Thyroid gland (tissue), 4 donors: ENCODE results near the gene EPPIN. TPM values are rescaled to one million over a fixed set of nuclear protein-coding genes. Genes with fewer than 3 reads are reported as not detected.

Source experiments
- DNase-seq, 2 donors: peaks; one replicate each; pipeline ENCODE4 v3.0.0-alpha.2; 2019
- H3K27ac ChIP-seq, 3 donors: fragments of 200-600 bp; sonication (generic); 1 replicate in 2 of 3; 2 replicates in 1 of 3; pipeline ENCODE4 v1.5.1; 2016 to 2019; ENCODE audit warnings: mild to moderate bottlenecking in 1 of 3, moderate library complexity in 1 of 3
- H3K27me3 ChIP-seq: fragments of 200-600 bp; sonication (generic); one replicate; pipeline ENCODE4 v1.5.1; 2019
- H3K36me3 ChIP-seq, 2 donors: fragments of 200-600 bp; sonication (generic); one replicate each; pipeline ENCODE4 v1.5.1; 2016 to 2019
- H3K4me1 ChIP-seq, 2 donors: fragments of 200-600 bp; sonication (generic); one replicate each; pipeline ENCODE4 v1.5.1; 2017 to 2019
- H3K4me3 ChIP-seq, 3 donors: fragments of 200-600 bp; sonication (generic); replicated peaks in 1 of 3; 1 replicate in 2 of 3; 2 replicates in 1 of 3; pipeline ENCODE4 v1.5.1; 2016; ENCODE audit warnings: mild to moderate bottlenecking in 1 of 3
- H3K9me3 ChIP-seq: fragments of 200-600 bp; sonication (generic); one replicate; pipeline ENCODE4 v1.5.1; 2017
- CTCF ChIP-seq, 6 experiments: fragments of 200-600 bp in 3 of 6; fragments of 450-650 bp in 3 of 6; sonication (generic) in 3 of 6; IDR thresholded peaks; one replicate each; pipeline ENCODE4 v1.5.1; 2016 to 2019; ENCODE audit warnings: antibody characterized with exemption in 6 of 6, mild to moderate bottlenecking in 2 of 6, inconsistent platforms in 1 of 6, moderate library complexity in 1 of 6
- POLR2A ChIP-seq, 2 donors: fragments of 450-650 bp; IDR thresholded peaks; one replicate each; pipeline ENCODE4 v1.6.1; 2017; ENCODE audit warnings: antibody characterized with exemption in 2 of 2, mild to moderate bottlenecking in 2 of 2, moderate library complexity in 1 of 2
- WGBS, 2 donors: methylation state at CpG; one replicate each; pipeline ENCODE4 v1.1.5; 2017; 5-methylcytosine and 5-hydroxymethylcytosine counted together
- intact Hi-C: fragments of 100-400 bp; cut with DNase I; formaldehyde crosslinking; loops from one replicate; pipeline ENCODE4 v1.15.1; 2023
- total RNA-seq, 4 donors: library from RNA; depleted of rRNA; stranded (reverse); fragments of >200 nt; gene quantifications; one replicate each; pipeline ENCODE4 v1.2.3, GENCODE V29; 2016

Gene EPPIN
- total RNA-seq, 4 donors from 2014 or later, result 0.45 to 4.2 (median 1.7) TPM

- DNase-seq, result no peak
- no peaks in the 10 kb centered on the region for H3K9me3 ChIP-seq
- H3K4me3 ChIP-seq, result no peak overlapping the region
- intact Hi-C loops, result no loop called here
- H3K4me1 ChIP-seq, result no peaks in the 10 kb centered on the region
- no peaks in the 10 kb centered on the region for H3K36me3 ChIP-seq
- 88% methylated on average over 5 of the region's 5 CpGs for WGBS, 2 donors
- peaks cover 4% of the 10 kb centered on the region for H3K27me3 ChIP-seq
- no peak overlapping the region for H3K27ac ChIP-seq
- TF ChIP-seq POLR2A (IDR thresholded peaks at IDR 0.05) (no peak), CTCF (IDR thresholded peaks at IDR 0.05) (no peak)
These were observed 40.0 kb downstream of the EPPIN start for GRCh38 chr20:45507011-45507820.

- Histone ChIP-seq H3K4me1 (no peaks in the 10 kb centered on the region), H3K27me3 (peaks cover 4% of the 10 kb centered on the region), H3K27ac (no peak overlapping the region), H3K9me3 (no peaks in the 10 kb centered on the region), H3K36me3 (no peaks in the 10 kb centered on the region), H3K4me3 (no peak overlapping the region)
- no peak for DNase-seq
- TF ChIP-seq POLR2A (IDR thresholded peaks at IDR 0.05) (no peak), CTCF (IDR thresholded peaks at IDR 0.05) (no peak)
- intact Hi-C loops, result no loop called here
- 77 to 89% methylated on average over 2 of the region's 2 CpGs for WGBS, 2 donors
These were observed 40.8 kb downstream of the EPPIN start for GRCh38 chr20:45506398-45506797.

- H3K36me3 ChIP-seq, result no peaks in the 10 kb centered on the region
- no peak overlapping the region for H3K4me3 ChIP-seq
- WGBS, 2 donors, result 71 to 72% methylated on average over 2 of the region's 2 CpGs
- no peak for DNase-seq
- TF ChIP-seq CTCF (IDR thresholded peaks at IDR 0.05), result no peak
- TF ChIP-seq POLR2A (IDR thresholded peaks at IDR 0.05), result no peak
- no peaks in the 10 kb centered on the region for H3K4me1 ChIP-seq
- no peaks in the 10 kb centered on the region for H3K9me3 ChIP-seq
- H3K27ac ChIP-seq, result no peak overlapping the region
- H3K27me3 ChIP-seq, result peaks cover 4% of the 10 kb centered on the region
- intact Hi-C loops, result no loop called here
These were observed 43.8 kb downstream of the EPPIN start for GRCh38 chr20:45503403-45503802.

GRCh38 chr20:45502561-45502960, 44.6 kb downstream of the EPPIN start:
- intact Hi-C loops, result no loop called here
- H3K4me3 ChIP-seq, result no peak overlapping the region
- DNase-seq, result no peak
- no peaks in the 10 kb centered on the region for H3K36me3 ChIP-seq
- H3K4me1 ChIP-seq, result no peaks in the 10 kb centered on the region
- TF ChIP-seq CTCF (IDR thresholded peaks at IDR 0.05), result no peak
- H3K27ac ChIP-seq, result no peak overlapping the region
- 74 to 76% methylated on average over 1 of the region's 1 CpG for WGBS, 2 donors
- peaks cover 4% of the 10 kb centered on the region for H3K27me3 ChIP-seq
- H3K9me3 ChIP-seq, result no peaks in the 10 kb centered on the region

- TF ChIP-seq POLR2A (IDR thresholded peaks at IDR 0.05) (no peak), CTCF (IDR thresholded peaks at IDR 0.05) (no peak)
- Histone ChIP-seq H3K9me3 (no peaks in the 10 kb centered on the region), H3K27me3 (peaks cover 4% of the 10 kb centered on the region), H3K27ac (no peak overlapping the region), H3K36me3 (no peaks in the 10 kb centered on the region), H3K4me1 (no peaks in the 10 kb centered on the region), H3K4me3 (no peak overlapping the region)
- intact Hi-C loops, result no loop called here
- DNase-seq, result no peak
- 11 to 46% methylated on average over 1 of the region's 1 CpG for WGBS, 2 donors
These were observed 45.6 kb downstream of the EPPIN start for GRCh38 chr20:45501600-45501999.
